Measurements from ENCODE around the gene TMEM95. TPM values are rescaled to one million over a fixed set of nuclear protein-coding genes. Genes with fewer than 3 reads are reported as not detected.

TMEM95 gene
- total RNA-seq, 2 experiments from 2014 or later, result 0.23 TPM; not detected in 1

GRCh38 chr17:7369825-7370224 is 14.9 kb downstream of the TMEM95 start:
- Mint-ChIP-seq H3K4me3 (no peak overlapping the region), H3K27me3 (peaks cover 4% of the 10 kb centered on the region), H3K9me3 (no peaks in the 10 kb centered on the region), H3K4me1 (no peaks in the 10 kb centered on the region), H3K27ac (no peak overlapping the region), H3K36me3 (ENCODE audit: low read depth) (no peaks in the 10 kb centered on the region)
- ChIA-PET POLR2A (no interaction called here), CTCF (interaction anchor here (1.6 to 1.9 kb wide), 2 partner anchors 14 to 73 kb away, joined by 6 read pairs; no protein-coding TSS in a partner anchor)
- DNase-seq, result no peak

- H3K4me1 Mint-ChIP-seq, result no peaks in the 10 kb centered on the region
- H3K27me3 Mint-ChIP-seq, result peaks cover 4% of the 10 kb centered on the region
- H3K36me3 Mint-ChIP-seq (ENCODE audit: low read depth), result no peaks in the 10 kb centered on the region
- no peak for DNase-seq
- no peak overlapping the region for H3K27ac Mint-ChIP-seq
- CTCF ChIA-PET, result interaction anchor here (1.1 to 1.9 kb wide), 3 partner anchors 15 to 74 kb away, joined by 3 to 6 read pairs (median 6); no protein-coding TSS in a partner anchor
- no peak overlapping the region for H3K4me3 Mint-ChIP-seq
- POLR2A ChIA-PET, result no interaction called here
- H3K9me3 Mint-ChIP-seq, result no peaks in the 10 kb centered on the region
Measured at GRCh38 chr17:7370853-7371252, 15.9 kb downstream of the TMEM95 start.

DNA sequence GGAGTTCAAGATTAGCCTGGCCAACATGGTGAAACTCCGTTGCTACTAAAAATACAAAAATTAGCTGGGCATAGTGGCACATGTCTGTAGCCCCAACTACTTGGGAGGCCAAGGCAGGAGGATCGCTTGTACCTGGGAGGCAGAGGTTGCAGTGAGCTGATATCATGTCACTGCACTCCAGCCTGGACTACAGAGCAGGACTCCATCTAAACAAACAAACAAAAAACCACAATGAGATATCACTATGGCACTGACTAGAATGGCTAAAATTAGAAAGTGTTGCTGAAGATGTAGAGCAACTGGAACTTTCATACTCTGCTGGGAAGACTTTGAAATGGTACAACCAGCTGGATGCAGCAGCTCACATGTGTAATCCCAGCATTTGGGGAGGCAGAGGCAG is 19.4 kb downstream of the TMEM95 start:
- CTCF ChIA-PET, result interaction anchor here (1.2 kb wide), 1 partner anchor 18 kb away, joined by 5 read pairs; no protein-coding TSS in a partner anchor
- POLR2A ChIA-PET, result no interaction called here
- Mint-ChIP-seq H3K36me3 (ENCODE audit: low read depth) (peaks cover 3% of the 10 kb centered on the region), H3K27me3 (peaks cover 15% of the 10 kb centered on the region), H3K4me1 (no peaks in the 10 kb centered on the region), H3K9me3 (peaks cover 4% of the 10 kb centered on the region), H3K4me3 (no peak overlapping the region), H3K27ac (no peak overlapping the region)
- no peak for DNase-seq

GRCh38 chr17:7379134-7379533 is 24.2 kb downstream of the TMEM95 start:
- POLR2A ChIA-PET, result no interaction called here
- Mint-ChIP-seq H3K27me3 (peaks cover 41% of the 10 kb centered on the region), H3K36me3 (ENCODE audit: low read depth) (peaks cover 3% of the 10 kb centered on the region), H3K4me3 (no peak overlapping the region), H3K4me1 (peaks cover 15% of the 10 kb centered on the region), H3K9me3 (peaks cover 4% of the 10 kb centered on the region), H3K27ac (no peak overlapping the region)
- CTCF ChIA-PET, result no interaction called here
- DNase-seq, result no peak

DNA sequence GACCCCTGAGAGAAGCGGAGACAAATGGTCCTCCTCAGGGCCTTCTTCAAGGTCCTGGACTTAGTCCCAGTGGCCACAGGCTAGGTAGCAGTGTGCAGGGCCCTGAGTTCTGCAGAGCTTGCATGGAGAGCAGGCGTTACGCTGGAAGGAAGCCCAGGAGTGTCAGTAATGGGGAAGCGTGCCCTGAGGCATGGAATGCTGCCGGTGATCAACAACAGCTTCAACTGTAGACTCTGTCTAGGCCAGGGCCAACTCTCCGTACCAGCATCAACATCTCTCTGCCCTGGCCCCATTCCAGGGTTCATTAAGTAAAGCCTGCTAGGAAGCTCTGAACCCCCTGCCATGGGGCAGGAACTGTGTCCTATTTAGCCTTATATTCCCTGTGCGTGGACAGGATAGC is 25.4 kb downstream of the TMEM95 start:
- Mint-ChIP-seq H3K36me3 (ENCODE audit: low read depth) (peaks cover 3% of the 10 kb centered on the region), H3K4me1 (peaks cover 21% of the 10 kb centered on the region), H3K27ac (no peak overlapping the region), H3K4me3 (no peak overlapping the region), H3K27me3 (peaks cover 41% of the 10 kb centered on the region), H3K9me3 (peaks cover 4% of the 10 kb centered on the region)
- ChIA-PET CTCF (interaction anchor here (0.6 to 2.8 kb wide), 2 partner anchors 14 to 25 kb away, joined by 3 to 17 read pairs; partner anchors contain the start of gene TMEM95), POLR2A (no interaction called here)
- no peak for DNase-seq

DNA sequence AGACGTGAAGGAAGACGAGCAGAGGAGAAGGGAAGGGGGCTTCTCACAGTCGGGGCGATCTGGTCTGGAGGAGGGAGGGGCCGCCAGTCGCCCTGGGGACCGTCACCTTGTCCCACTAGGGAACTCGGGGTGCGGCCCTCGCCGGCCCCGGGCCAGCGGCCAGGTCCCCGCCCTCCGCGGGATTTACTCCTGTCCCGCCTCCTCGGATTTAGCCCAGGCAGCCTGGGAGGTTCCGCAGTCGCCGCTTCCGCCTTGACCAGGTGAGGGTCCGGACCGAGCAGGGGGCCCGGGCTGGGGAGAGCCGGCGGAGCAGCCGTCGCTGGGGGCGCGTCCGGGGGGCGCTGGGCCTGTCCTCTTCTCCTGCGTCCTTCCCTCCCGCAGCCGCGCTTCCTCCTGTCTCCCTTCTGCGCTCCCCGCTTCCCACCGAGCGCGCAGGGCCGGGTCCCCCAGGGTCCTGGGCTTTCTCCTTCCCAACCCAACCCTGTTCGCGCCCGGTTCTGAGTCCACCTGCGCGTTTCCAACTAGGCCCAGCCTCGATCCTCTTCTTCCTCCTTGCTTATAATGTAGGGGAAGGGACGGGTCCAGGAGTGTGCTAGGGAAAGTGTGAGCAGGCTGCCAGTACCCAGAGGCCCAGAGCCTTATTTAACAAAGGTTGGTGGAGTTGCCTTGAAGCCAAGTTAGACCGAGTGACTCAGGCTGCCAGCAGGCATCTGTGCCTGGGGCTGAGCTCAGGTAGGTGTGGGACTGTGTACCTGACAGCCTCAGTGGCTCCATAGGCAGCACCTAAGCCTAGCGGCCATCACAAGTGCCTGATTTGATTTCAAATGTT is 26.1 kb downstream of the TMEM95 start, which contains the start of gene TNK1:
Gene TNK1 (plus strand): TSS at position 235 of the 829 bp plus-strand sequence. CDS start 1,838 bp downstream, outside the sequence.
- H3K4me1 Mint-ChIP-seq, result peaks cover 24% of the 10 kb centered on the region
- no peak within 1 kb of the TSS for H3K4me3 Mint-ChIP-seq
- H3K36me3 Mint-ChIP-seq (ENCODE audit: low read depth), result peaks cover 3% of the 10 kb centered on the region
- no peak for DNase-seq
- peaks cover 41% of the 10 kb centered on the region for H3K27me3 Mint-ChIP-seq
- ChIA-PET POLR2A (interaction anchor here (0.6 kb wide), 1 partner anchor 163 kb away, joined by 3 read pairs; no protein-coding TSS in a partner anchor), CTCF (interaction anchor here (0.6 to 2.8 kb wide), 6 partner anchors 14 to 86 kb away, joined by 3 to 17 read pairs (median 4); partner anchors contain the start of genes PLSCR3, TMEM102 and TMEM95)
- no peak within 1 kb of the TSS for H3K27ac Mint-ChIP-seq
- peaks cover 4% of the 10 kb centered on the region for H3K9me3 Mint-ChIP-seq

GRCh38 chr17:7382901-7383300 is 27.9 kb downstream of the TMEM95 start:
- Mint-ChIP-seq H3K9me3 (peaks cover 4% of the 10 kb centered on the region), H3K27ac (no peak overlapping the region), H3K4me3 (no peak overlapping the region), H3K36me3 (ENCODE audit: low read depth) (peaks cover 3% of the 10 kb centered on the region), H3K4me1 (peaks cover 24% of the 10 kb centered on the region), H3K27me3 (peaks cover 33% of the 10 kb centered on the region)
- ChIA-PET CTCF (interaction anchor here (1.6 kb wide), 1 partner anchor 178 kb away, joined by 7 read pairs; no protein-coding TSS in a partner anchor), POLR2A (no interaction called here)
- DNase-seq, result no peak

DNA sequence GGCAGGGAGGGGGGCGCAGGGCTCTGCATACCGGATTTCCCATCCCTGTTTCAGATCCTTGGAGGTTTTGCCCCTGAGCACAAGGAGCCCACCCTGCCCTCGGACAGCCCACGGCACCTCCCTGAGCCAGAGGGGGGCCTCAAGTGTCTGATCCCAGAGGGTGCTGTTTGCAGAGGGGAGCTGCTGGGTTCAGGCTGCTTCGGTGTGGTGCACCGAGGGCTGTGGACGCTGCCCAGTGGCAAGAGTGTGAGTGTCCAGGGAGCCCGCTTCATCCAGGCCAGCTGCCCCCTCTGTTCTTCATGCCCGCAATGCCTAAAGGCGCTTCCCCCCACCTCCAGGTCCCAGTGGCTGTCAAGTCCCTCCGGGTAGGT is 28.4 kb downstream of the TMEM95 start:
- no peak overlapping the region for H3K4me3 Mint-ChIP-seq
- H3K4me1 Mint-ChIP-seq, result peaks cover 24% of the 10 kb centered on the region
- CTCF ChIA-PET, result interaction anchor here (1.5 kb wide), 1 partner anchor 177 kb away, joined by 3 read pairs; no protein-coding TSS in a partner anchor
- H3K27ac Mint-ChIP-seq, result no peak overlapping the region
- POLR2A ChIA-PET, result no interaction called here
- peaks cover 33% of the 10 kb centered on the region for H3K27me3 Mint-ChIP-seq
- peaks cover 4% of the 10 kb centered on the region for H3K9me3 Mint-ChIP-seq
- no peak for DNase-seq
- peaks cover 3% of the 10 kb centered on the region for H3K36me3 Mint-ChIP-seq (ENCODE audit: low read depth)

GRCh38 chr17:7383742-7384488 is 29.0 kb downstream of the TMEM95 start:
- CTCF ChIA-PET, result interaction anchor here (0.7 to 1.5 kb wide), 3 partner anchors 18 to 176 kb away, joined by 3 read pairs; no protein-coding TSS in a partner anchor
- H3K9me3 Mint-ChIP-seq, result peaks cover 4% of the 10 kb centered on the region
- peak overlapping the region; percentile 83 for H3K27ac Mint-ChIP-seq
- H3K4me1 Mint-ChIP-seq, result peaks cover 24% of the 10 kb centered on the region
- DNase-seq, result peak; percentile 82
- POLR2A ChIA-PET, result no interaction called here
- H3K4me3 Mint-ChIP-seq, result peak overlapping the region; percentile 73
- H3K36me3 Mint-ChIP-seq (ENCODE audit: low read depth), result peaks cover 4% of the 10 kb centered on the region
- peaks cover 33% of the 10 kb centered on the region for H3K27me3 Mint-ChIP-seq

GRCh38 chr17:7384489-7385081 is 29.6 kb downstream of the TMEM95 start:
- ChIA-PET POLR2A (no interaction called here), CTCF (interaction anchor here (0.7 to 1.5 kb wide), 6 partner anchors 14 to 304 kb away, joined by 3 read pairs; partner anchors contain the start of gene TMEM256)
- Mint-ChIP-seq H3K4me1 (peaks cover 24% of the 10 kb centered on the region), H3K27me3 (peaks cover 27% of the 10 kb centered on the region), H3K4me3 (peak overlapping the region; percentile 73), H3K27ac (peak overlapping the region; percentile 83), H3K9me3 (no peaks in the 10 kb centered on the region), H3K36me3 (ENCODE audit: low read depth) (peaks cover 8% of the 10 kb centered on the region)
- DNase-seq, result no peak

GRCh38 chr17:7388856-7389255 is 33.9 kb downstream of the TMEM95 start:
- CTCF ChIA-PET, result interaction anchor here (1.0 to 1.6 kb wide), 5 partner anchors 9 to 99 kb away, joined by 3 to 8 read pairs (median 5); partner anchors contain the start of gene TMEM95
- POLR2A ChIA-PET, result no interaction called here
- peaks cover 37% of the 10 kb centered on the region for H3K36me3 Mint-ChIP-seq (ENCODE audit: low read depth)
- no peaks in the 10 kb centered on the region for H3K27me3 Mint-ChIP-seq
- no peaks in the 10 kb centered on the region for H3K9me3 Mint-ChIP-seq
- H3K27ac Mint-ChIP-seq, result no peak overlapping the region
- peaks cover 34% of the 10 kb centered on the region for H3K4me1 Mint-ChIP-seq
- no peak for DNase-seq
- no peak overlapping the region for H3K4me3 Mint-ChIP-seq

Data from activated CD4-positive, alpha-beta T cell treated with anti-CD3 and anti-CD28 coated beads, Interleukin-2, amount 10 ng/mL, durations not matched to agents 7 days and 5 days (primary cell).